Measurements from ENCODE around the gene EMSY. TPM values are rescaled to one million over a fixed set of nuclear protein-coding genes. Genes with fewer than 3 reads are reported as not detected.
"Not testable (repeated sequence)": the region's sequence is repeated elsewhere in the genome, so short reads cannot be mapped to it uniquely, and the experiment has no call there.

The EMSY gene
- total and polyA plus RNA-seq, 7 donors, result 5.8 to 17.2 (median 12.7) TPM

GRCh38 chr11:76568139-76568538 lies 123.3 kb downstream of the EMSY start:
- intact Hi-C loops (cut with DNase I), result no loop called here
- Histone ChIP-seq H3K36me3 (ENCODE audit: insufficient read depth in 1 of 2, low read depth in 1 of 2) (no peaks in the 10 kb centered on the region), H3K4me3 (no peak overlapping the region), H3K4me1 (no peaks in the 10 kb centered on the region), H3K9me3 (no peaks in the 10 kb centered on the region), H3K27ac (no peak overlapping the region), H3K27me3 (ENCODE audit: insufficient read depth in 3 of 3, low read length in 2 of 3) (no peaks in the 10 kb centered on the region)
- ATAC-seq (no peak), DNase-seq (no peak)
- no peak for TF ChIP-seq CTCF (IDR thresholded peaks at IDR 0.05)
- WGBS, 3 donors, result 76 to 82% (median 80%) methylated on average over 4 of the region's 4 CpGs

GRCh38 chr11:76568621-76569020 lies 123.8 kb downstream of the EMSY start:
- 64 to 78% (median 74%) methylated on average over 1 of the region's 1 CpG for WGBS, 3 donors
- no peaks in the 10 kb centered on the region for H3K36me3 ChIP-seq (ENCODE audit: insufficient read depth in 1 of 2, low read depth in 1 of 2)
- no peak for TF ChIP-seq CTCF (IDR thresholded peaks at IDR 0.05)
- DNase-seq, result no peak
- intact Hi-C loops (cut with DNase I), result no loop called here
- no peaks in the 10 kb centered on the region for H3K9me3 ChIP-seq
- H3K27ac ChIP-seq, result no peak overlapping the region
- H3K4me1 ChIP-seq, result no peaks in the 10 kb centered on the region
- H3K27me3 ChIP-seq (ENCODE audit: insufficient read depth in 3 of 3, low read length in 2 of 3), result no peaks in the 10 kb centered on the region
- no peak overlapping the region for H3K4me3 ChIP-seq
- ATAC-seq, result no peak

GRCh38 chr11:76572181-76572875 lies 127.5 kb downstream of the EMSY start:
- ATAC-seq; H3K36me3 ChIP-seq (ENCODE audit: insufficient read depth in 1 of 2, low read depth in 1 of 2); H3K9me3 ChIP-seq; H3K4me3 ChIP-seq; H3K4me1 ChIP-seq; H3K27me3 ChIP-seq (ENCODE audit: insufficient read depth in 3 of 3, low read length in 2 of 3); H3K27ac ChIP-seq; intact Hi-C loops (cut with DNase I); DNase-seq: not testable (repeated sequence)
- 86 to 91% (median 87%) methylated on average over 12 of the region's 12 CpGs for WGBS, 3 donors

- H3K27ac ChIP-seq, result no peak overlapping the region
- no peaks in the 10 kb centered on the region for H3K36me3 ChIP-seq (ENCODE audit: insufficient read depth in 1 of 2, low read depth in 1 of 2)
- no peak for TF ChIP-seq CTCF (IDR thresholded peaks at IDR 0.05)
- no peaks in the 10 kb centered on the region for H3K27me3 ChIP-seq (ENCODE audit: insufficient read depth in 3 of 3, low read length in 2 of 3)
- no peak overlapping the region for H3K4me3 ChIP-seq
- intact Hi-C loops (cut with DNase I), result no loop called here
- no peaks in the 10 kb centered on the region for H3K4me1 ChIP-seq
- DNase-seq (no peak), ATAC-seq (no peak)
- 79 to 93% (median 80%) methylated on average over 2 of the region's 2 CpGs for WGBS, 3 donors
- no peaks in the 10 kb centered on the region for H3K9me3 ChIP-seq
Observed at GRCh38 chr11:76574406-76574805, 129.6 kb downstream of the EMSY start.

- no peaks in the 10 kb centered on the region for H3K9me3 ChIP-seq
- no peak for ATAC-seq
- intact Hi-C loops (cut with DNase I), result no loop called here
- DNase-seq, result no peak
- TF ChIP-seq CTCF (IDR thresholded peaks at IDR 0.05), result no peak
- 88 to 90% (median 89%) methylated on average over 1 of the region's 1 CpG for WGBS, 3 donors
- no peaks in the 10 kb centered on the region for H3K36me3 ChIP-seq (ENCODE audit: insufficient read depth in 1 of 2, low read depth in 1 of 2)
- no peaks in the 10 kb centered on the region for H3K4me1 ChIP-seq
- no peak overlapping the region for H3K27ac ChIP-seq
- H3K27me3 ChIP-seq (ENCODE audit: insufficient read depth in 3 of 3, low read length in 2 of 3), result no peaks in the 10 kb centered on the region
- no peak overlapping the region for H3K4me3 ChIP-seq
Observed at GRCh38 chr11:76574879-76575278, 130.1 kb downstream of the EMSY start.
